Neuron (in vitro differentiated cells): Measurements from ENCODE around the gene RNF31.
A peak's percentile ranks its signal among the peaks of the same experiment; 100 is the strongest.
"Not testable (repeated sequence)": the region's sequence is repeated elsewhere in the genome, so short reads cannot be mapped to it uniquely, and the experiment has no call there.

ENCODE experiments used
- H2AFZ ChIP-seq: one replicate; pipeline ENCODE4 v1.6.1; 2013; ENCODE audit warnings: low read depth, mild to moderate bottlenecking, inconsistent platforms, low read length, moderate library complexity
- H3K27me3 ChIP-seq: one replicate; pipeline ENCODE4 v1.6.1; 2013; ENCODE audit warnings: low read length; ENCODE audit not compliant: insufficient read depth
- H3K36me3 ChIP-seq: one replicate; pipeline ENCODE4 v1.6.1; 2013; ENCODE audit warnings: low read length; ENCODE audit not compliant: insufficient read depth
- H3K4me1 ChIP-seq: one replicate; pipeline ENCODE4 v1.6.1; 2013; ENCODE audit warnings: low read length; ENCODE audit not compliant: insufficient read depth
- H3K4me3 ChIP-seq: 2 replicates; pipeline ENCODE4 v1.5.1; 2013; ENCODE audit warnings: mild to moderate bottlenecking, low read length, moderate library complexity
- H3K9me3 ChIP-seq: one replicate; pipeline ENCODE4 v1.6.1; 2013; ENCODE audit warnings: low read length

The RNF31 gene

GRCh38 chr14:24189460-24189859 is 42.2 kb downstream of the RNF31 start:
- peak overlapping the region; percentile 69 for H3K4me3 ChIP-seq

DNA sequence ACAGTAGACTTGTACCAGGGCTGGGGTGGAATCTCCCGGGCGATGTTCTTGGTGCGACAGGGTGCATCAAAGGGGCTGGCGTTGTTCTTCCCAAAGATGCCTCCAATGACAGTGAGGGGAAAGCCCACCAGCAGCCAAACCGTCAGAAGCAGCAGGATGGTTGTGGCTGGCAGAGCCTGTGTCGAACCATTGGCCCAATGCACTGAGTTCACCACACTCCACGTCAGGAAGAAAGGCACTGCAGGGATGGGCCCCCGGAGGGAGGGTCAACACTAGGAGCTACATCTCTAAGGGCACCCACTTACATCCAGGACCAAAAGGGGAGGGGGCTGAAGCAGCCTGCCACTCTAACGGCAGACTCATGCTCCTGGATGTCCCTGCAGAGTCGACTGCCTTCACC is 43.1 kb downstream of the RNF31 start:
- no peak overlapping the region for H2AFZ ChIP-seq
- H3K9me3 ChIP-seq = no peaks in the 10 kb centered on the region
- H3K36me3 ChIP-seq = peaks cover 44% of the 10 kb centered on the region
- no peak overlapping the region for H3K4me3 ChIP-seq
- peaks cover 30% of the 10 kb centered on the region for H3K4me1 ChIP-seq
- H3K27me3 ChIP-seq = no peaks in the 10 kb centered on the region

More at GRCh38 chr14:24189460-24189859, 42.2 kb downstream of the RNF31 start:
- H3K36me3 ChIP-seq = peaks cover 54% of the 10 kb centered on the region
- H2AFZ ChIP-seq = no peak overlapping the region
- no peaks in the 10 kb centered on the region for H3K27me3 ChIP-seq
- H3K9me3 ChIP-seq = no peaks in the 10 kb centered on the region
- peaks cover 24% of the 10 kb centered on the region for H3K4me1 ChIP-seq

GRCh38 chr14:24192933-24193332 is 45.6 kb downstream of the RNF31 start:
- Histone ChIP-seq H3K27me3 (no peaks in the 10 kb centered on the region), H3K36me3 (peaks cover 28% of the 10 kb centered on the region), H2AFZ (no peak overlapping the region), H3K4me3 (no peak overlapping the region), H3K9me3 (no peaks in the 10 kb centered on the region), H3K4me1 (peaks cover 32% of the 10 kb centered on the region)

- H2AFZ ChIP-seq = no peak overlapping the region
- peaks cover 36% of the 10 kb centered on the region for H3K36me3 ChIP-seq
Measured at GRCh38 chr14:24194186-24194872, 47.0 kb downstream of the RNF31 start.

DNA sequence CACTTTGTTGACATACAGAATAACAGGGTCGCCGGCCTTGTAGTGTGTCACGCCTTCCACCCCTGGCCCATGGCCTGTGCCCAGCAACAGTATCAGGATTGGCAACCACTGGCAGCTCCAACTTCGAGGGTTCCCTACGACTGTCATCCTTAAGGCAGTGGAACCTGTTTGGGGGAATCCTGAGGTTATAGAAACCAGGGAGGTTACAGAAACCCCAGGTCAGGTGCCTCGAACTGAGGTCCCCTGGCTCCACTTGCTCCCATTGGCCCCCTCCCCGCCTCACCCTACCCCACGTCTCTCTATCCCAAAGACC is 47.5 kb downstream of the RNF31 start:
- H3K4me1 ChIP-seq = peaks cover 21% of the 10 kb centered on the region
- no peaks in the 10 kb centered on the region for H3K9me3 ChIP-seq
- peak overlapping the region; percentile 78 for H2AFZ ChIP-seq
- H3K27me3 ChIP-seq = no peaks in the 10 kb centered on the region
- peak overlapping the region; percentile 77 for H3K4me3 ChIP-seq
- H3K36me3 ChIP-seq = peaks cover 36% of the 10 kb centered on the region

More at GRCh38 chr14:24194186-24194872, 47.0 kb downstream of the RNF31 start:
- Histone ChIP-seq H3K4me3 (peak overlapping the region; percentile 77), H3K27me3 (no peaks in the 10 kb centered on the region), H3K4me1 (peaks cover 25% of the 10 kb centered on the region), H3K9me3 (no peaks in the 10 kb centered on the region)

- Histone ChIP-seq H3K27me3 (no peaks in the 10 kb centered on the region), H3K4me3 (peak within 1 kb of the TSS; percentile 77), H3K9me3 (no peaks in the 10 kb centered on the region)
Measured at GRCh38 chr14:24195186-24196070, 48.1 kb downstream of the RNF31 start, which contains the start of gene TM9SF1. Gene TM9SF1, minus strand, starts transcription at chr14:24195441. Its CDS starts 422 bp downstream, at chr14:24195019.

DNA sequence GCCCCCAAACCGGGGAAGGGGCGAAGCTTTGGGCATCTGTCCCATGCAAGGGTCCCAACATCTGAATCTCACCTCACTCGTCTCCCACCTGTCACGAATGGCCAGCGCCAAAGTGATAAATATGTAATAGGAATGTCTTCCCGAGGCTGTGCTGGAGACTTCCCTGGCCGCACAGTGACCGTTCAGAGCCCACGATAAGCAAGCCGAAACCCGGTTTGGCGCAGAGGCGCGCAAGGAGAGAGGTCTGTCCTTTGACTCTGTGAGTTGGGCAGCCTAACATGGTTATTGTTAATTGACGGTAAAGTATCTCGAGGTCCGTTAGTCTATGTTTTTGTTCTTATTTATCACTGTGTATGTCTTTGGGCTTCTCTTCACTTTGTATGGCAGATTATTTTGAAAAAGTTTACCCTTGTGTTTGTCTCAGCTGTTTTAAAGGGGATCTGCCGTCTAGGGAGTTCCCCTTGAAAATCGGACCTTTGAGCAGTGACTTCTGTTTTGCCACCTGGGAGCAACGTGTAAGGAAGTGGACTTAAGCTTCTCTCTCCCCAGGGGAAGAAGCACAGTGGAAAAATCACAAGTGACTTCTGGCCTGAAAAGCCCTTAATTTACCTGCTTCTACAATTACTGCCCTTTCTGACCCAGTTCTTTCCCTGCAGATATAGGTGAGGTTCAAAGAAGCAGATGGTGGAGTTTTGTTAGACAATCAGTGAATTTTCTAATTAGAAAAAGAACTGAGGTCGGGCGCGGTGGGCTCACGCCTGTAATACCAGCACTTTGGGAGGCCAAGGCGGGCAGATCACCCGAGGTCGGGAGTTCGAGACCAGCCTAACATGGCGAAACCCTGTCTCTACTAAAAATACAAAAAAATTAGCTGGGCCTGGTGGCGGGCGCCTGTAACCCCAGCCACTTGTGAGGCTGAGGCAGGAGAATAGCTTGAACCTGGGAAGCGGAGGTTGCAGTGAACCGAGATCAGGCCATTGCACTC is 49.1 kb downstream of the RNF31 start:
- peaks cover 31% of the 10 kb centered on the region for H3K36me3 ChIP-seq
- H3K4me3 ChIP-seq = peak overlapping the region; percentile 77
- peak overlapping the region; percentile 78 for H2AFZ ChIP-seq
- no peaks in the 10 kb centered on the region for H3K27me3 ChIP-seq
- peaks cover under 1% of the 10 kb centered on the region for H3K9me3 ChIP-seq
- H3K4me1 ChIP-seq = peaks cover 21% of the 10 kb centered on the region

More at GRCh38 chr14:24195186-24196070, 48.1 kb downstream of the RNF31 start, which contains the start of gene TM9SF1:
- peaks cover 21% of the 10 kb centered on the region for H3K4me1 ChIP-seq
- H2AFZ ChIP-seq = peak within 1 kb of the TSS; percentile 78
- H3K36me3 ChIP-seq = peaks cover 32% of the 10 kb centered on the region

DNA sequence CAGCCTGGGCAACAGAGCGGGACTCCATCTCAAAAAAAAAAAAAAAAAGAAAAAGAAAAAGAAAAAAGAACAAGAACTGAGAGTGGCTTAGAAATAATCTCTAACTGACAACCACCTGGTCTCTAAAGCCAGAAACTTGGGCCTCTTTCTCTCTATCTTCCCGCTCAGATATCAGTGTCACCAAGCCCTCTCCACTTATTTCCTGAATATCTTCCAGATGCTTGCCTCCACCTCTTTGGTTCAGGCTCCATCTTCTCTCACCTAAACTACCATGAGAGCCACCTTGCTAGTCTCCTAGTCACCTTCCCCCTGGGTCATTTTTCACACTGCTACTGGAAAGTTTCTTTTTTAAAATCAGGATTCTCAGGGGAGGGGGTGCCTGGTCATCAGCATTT is 49.8 kb downstream of the RNF31 start:
- Histone ChIP-seq H2AFZ (no peak overlapping the region), H3K36me3 (peaks cover 30% of the 10 kb centered on the region), H3K9me3 (peaks cover 4% of the 10 kb centered on the region), H3K4me3 (peak overlapping the region; percentile 5), H3K27me3 (no peaks in the 10 kb centered on the region), H3K4me1 (peaks cover 21% of the 10 kb centered on the region)

DNA sequence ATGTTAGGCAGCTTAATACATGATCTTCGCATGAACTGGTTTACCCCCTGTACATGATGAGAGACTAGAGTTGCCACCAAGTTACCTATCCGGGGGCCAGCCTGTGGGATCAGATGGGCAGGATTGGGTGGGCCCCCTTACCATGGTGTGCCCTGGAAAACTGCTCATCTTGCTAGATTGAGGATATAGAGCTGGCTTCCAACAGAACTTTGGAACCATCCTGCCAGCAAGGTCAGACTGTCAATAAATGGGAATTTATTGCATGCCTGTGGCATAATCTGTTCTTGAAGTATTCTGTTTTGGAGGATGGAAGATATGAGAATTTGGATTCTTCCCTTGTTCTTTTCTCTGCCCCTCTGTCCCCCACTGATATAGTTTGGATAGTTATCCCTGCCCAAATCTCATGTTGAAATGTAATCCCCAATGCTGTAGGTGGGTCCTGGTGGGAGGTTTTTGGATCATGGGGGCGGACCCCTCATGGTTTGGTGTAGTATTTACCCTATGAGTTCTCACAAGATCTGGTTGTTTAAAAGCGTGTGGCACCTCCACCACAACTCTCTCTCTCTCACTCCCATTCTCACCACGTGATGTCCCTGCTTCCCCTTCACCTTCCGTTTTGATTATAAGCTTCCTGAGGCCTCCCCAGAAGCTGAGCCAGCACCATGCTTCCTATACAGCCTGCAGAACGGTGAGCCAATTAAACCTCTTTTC is 51.7 kb downstream of the RNF31 start:
- Histone ChIP-seq H3K27me3 (no peaks in the 10 kb centered on the region), H3K9me3 (peaks cover 4% of the 10 kb centered on the region), H3K4me1 (peaks cover 18% of the 10 kb centered on the region), H3K36me3 (peaks cover 23% of the 10 kb centered on the region), H3K4me3 (no peak overlapping the region), H2AFZ (no peak overlapping the region)

- not testable (repeated sequence) for H3K4me3 ChIP-seq, H3K27me3 ChIP-seq, H2AFZ ChIP-seq, H3K9me3 ChIP-seq, H3K4me1 ChIP-seq
- peaks cover 49% of the 10 kb centered on the region for H3K36me3 ChIP-seq
Measured at GRCh38 chr14:24202538-24202937, 55.2 kb downstream of the RNF31 start.

DNA sequence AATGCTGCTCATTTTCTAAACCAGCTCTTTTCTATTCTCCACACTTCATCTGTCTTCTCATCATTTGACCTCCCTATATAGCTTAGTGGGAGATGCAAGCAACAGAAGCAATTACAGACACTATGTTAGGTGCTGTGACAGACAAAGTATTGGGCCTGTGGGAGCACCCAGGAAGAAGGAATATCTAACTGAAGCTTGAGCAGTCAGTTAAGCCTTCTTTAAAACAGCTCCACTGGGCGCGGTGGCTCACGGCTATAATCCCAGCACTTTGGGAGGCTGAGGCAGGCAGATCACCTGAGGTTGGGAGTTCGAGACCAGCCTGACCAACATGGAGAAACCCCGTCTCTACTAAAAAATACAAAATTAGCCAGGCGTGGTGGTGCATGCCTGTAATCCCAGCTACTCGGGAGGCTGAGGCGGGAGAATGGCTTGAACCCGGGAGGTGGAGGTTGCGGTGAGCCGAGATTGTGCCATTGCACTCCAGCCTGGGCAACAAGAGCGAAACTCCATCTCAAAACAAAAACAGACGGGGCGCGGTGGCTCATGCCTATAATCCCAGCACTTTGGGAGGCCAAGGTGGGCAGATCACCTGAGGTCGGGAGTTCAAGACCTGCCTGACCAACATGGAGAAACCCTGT is 56.1 kb downstream of the RNF31 start:
- not testable (repeated sequence) for H3K4me1 ChIP-seq, H3K4me3 ChIP-seq
- peaks cover 57% of the 10 kb centered on the region for H3K36me3 ChIP-seq

More for the DNA sequence above, 56.1 kb downstream of the RNF31 start:
- H2AFZ ChIP-seq, H3K27me3 ChIP-seq, H3K9me3 ChIP-seq: not testable (repeated sequence)
